Uterus (tissue), 4 donors: ENCODE results near the gene RPL10. TPM values are rescaled to one million over a fixed set of nuclear protein-coding genes. Genes with fewer than 3 reads are reported as not detected.

Experiments
- DNase-seq, 2 donors: peaks; one replicate each; pipeline ENCODE4 v3.0.0-alpha.2; 2019 to 2020
- H3K27ac ChIP-seq, 2 donors: fragments of 200-600 bp; sonication (generic); 1 replicate in 1 of 2; 2 replicates in 1 of 2; pipeline ENCODE4 v1.5.1; 2016 to 2018
- H3K27me3 ChIP-seq, 2 donors: fragments of 200-600 bp; sonication (generic); one replicate each; pipeline ENCODE4 v1.5.1; 2018 to 2019; ENCODE audit warnings: control low read depth in 1 of 2
- H3K36me3 ChIP-seq, 2 donors: fragments of 200-600 bp; sonication (generic); one replicate each; pipeline ENCODE4 v1.5.1; 2019; ENCODE audit warnings: control low read depth in 1 of 2
- H3K4me1 ChIP-seq, 2 donors: fragments of 200-600 bp; sonication (generic); one replicate each; pipeline ENCODE4 v1.5.1; 2018 to 2019; ENCODE audit warnings: control low read depth in 1 of 2
- H3K4me3 ChIP-seq, 2 donors: fragments of 200-600 bp; sonication (generic); 1 replicate in 1 of 2; 2 replicates in 1 of 2; pipeline ENCODE4 v1.5.1; 2018 to 2019; ENCODE audit warnings: mild to moderate bottlenecking in 1 of 2
- H3K9me3 ChIP-seq, 2 donors: fragments of 200-600 bp; sonication (generic); one replicate each; pipeline ENCODE4 v1.5.1; 2019; ENCODE audit warnings: control low read depth in 1 of 2
- POLR2A ChIP-seq, 2 donors: fragments of 450-650 bp; IDR thresholded peaks; one replicate each; pipeline ENCODE4 v1.6.1; 2016; ENCODE audit warnings: antibody characterized with exemption in 2 of 2, mild to moderate bottlenecking in 1 of 2, moderate library complexity in 1 of 2
- intact Hi-C: fragments of 100-400 bp; cut with DNase I; formaldehyde crosslinking; loops from one replicate; pipeline ENCODE4 v1.15.1; 2023; ENCODE audit warnings: low total_unique reads
- total RNA-seq, 4 donors: library from RNA; depleted of rRNA in 3 of 4; stranded (reverse); fragments of >200 nt in 3 of 4; gene quantifications; one replicate each; pipeline versions ENCODE4 v1.1.0 to v1.2.4, GENCODE V29; 2014 to 2023
- TF ChIP-seq, protein P1 (sequence below), 4 experiments: fragments of 200-600 bp in 2 of 4; fragments of 450-650 bp in 2 of 4; sonication (generic) in 2 of 4; IDR thresholded peaks; one replicate each; pipeline ENCODE4 v1.5.1; 2016 to 2019; ENCODE audit warnings: antibody characterized with exemption in 4 of 4, mild to moderate bottlenecking in 2 of 4, moderate library complexity in 1 of 4
- donor health status: DM: yes; HTN: yes; CAD: no.

RPL10 gene
- total RNA-seq, 4 donors from 2014 or later: 2,407 to 9,172 (median 4,014) TPM

DNA sequence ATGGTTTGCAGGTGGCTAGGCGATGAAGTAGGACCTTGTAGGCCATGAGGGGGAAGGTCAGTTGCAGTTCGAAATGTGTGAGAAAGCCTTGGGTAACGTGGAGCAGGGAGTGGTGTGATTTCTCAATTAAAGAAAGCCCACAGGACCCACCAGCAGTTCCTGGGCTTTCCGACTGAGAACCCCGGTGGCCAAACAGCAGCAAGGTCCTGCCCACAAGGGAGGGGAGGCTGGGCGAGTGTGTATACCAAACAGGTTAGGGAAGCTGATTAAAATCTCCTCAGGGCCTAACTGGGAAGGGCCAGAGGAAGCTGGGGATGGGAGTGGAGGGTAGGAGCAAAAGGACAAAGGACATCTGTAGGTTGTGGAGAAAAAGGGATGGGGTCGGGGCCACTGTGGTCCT, 32.7 kb downstream of the RPL10 start:
- intact Hi-C loops: no loop called here
- Histone ChIP-seq H3K27ac (no peak overlapping the region), H3K27me3 (no peaks in the 10 kb centered on the region), H3K9me3 (no peaks in the 10 kb centered on the region), H3K36me3 (no peaks in the 10 kb centered on the region), H3K4me1 (no peaks in the 10 kb centered on the region), H3K4me3 (no peak overlapping the region)
- TF ChIP-seq, protein P1, sequence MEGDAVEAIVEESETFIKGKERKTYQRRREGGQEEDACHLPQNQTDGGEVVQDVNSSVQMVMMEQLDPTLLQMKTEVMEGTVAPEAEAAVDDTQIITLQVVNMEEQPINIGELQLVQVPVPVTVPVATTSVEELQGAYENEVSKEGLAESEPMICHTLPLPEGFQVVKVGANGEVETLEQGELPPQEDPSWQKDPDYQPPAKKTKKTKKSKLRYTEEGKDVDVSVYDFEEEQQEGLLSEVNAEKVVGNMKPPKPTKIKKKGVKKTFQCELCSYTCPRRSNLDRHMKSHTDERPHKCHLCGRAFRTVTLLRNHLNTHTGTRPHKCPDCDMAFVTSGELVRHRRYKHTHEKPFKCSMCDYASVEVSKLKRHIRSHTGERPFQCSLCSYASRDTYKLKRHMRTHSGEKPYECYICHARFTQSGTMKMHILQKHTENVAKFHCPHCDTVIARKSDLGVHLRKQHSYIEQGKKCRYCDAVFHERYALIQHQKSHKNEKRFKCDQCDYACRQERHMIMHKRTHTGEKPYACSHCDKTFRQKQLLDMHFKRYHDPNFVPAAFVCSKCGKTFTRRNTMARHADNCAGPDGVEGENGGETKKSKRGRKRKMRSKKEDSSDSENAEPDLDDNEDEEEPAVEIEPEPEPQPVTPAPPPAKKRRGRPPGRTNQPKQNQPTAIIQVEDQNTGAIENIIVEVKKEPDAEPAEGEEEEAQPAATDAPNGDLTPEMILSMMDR (IDR thresholded peaks at IDR 0.05): no peak
- TF ChIP-seq POLR2A (IDR thresholded peaks at IDR 0.05): no peak
- no peak for DNase-seq

DNA sequence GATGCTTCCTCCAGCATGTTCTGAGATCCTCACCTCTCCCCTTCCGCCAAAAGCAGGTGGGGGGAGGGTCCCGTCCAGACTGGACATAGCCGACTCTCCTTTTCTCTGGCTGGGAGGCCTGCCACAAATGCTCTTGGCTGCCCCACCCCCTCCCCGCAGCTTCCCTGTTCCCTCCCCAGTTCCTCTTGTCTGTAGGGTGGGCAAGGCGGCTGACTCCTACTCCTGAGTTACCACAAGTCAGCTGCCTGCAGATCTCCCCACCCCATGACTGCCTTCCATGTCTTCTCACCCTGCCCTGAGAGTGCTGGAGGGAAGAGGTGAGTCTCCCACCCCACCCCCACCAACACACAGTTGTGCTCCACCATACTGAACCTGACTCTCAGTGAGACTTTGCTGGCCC, 33.2 kb downstream of the RPL10 start:
- Histone ChIP-seq H3K4me3 (no peak overlapping the region), H3K27me3 (no peaks in the 10 kb centered on the region), H3K27ac (no peak overlapping the region), H3K36me3 (no peaks in the 10 kb centered on the region), H3K4me1 (no peaks in the 10 kb centered on the region), H3K9me3 (no peaks in the 10 kb centered on the region)
- TF ChIP-seq, protein P1 (IDR thresholded peaks at IDR 0.05): no peak
- no peak for TF ChIP-seq POLR2A (IDR thresholded peaks at IDR 0.05)
- DNase-seq: no peak
- intact Hi-C loops: no loop called here

DNA sequence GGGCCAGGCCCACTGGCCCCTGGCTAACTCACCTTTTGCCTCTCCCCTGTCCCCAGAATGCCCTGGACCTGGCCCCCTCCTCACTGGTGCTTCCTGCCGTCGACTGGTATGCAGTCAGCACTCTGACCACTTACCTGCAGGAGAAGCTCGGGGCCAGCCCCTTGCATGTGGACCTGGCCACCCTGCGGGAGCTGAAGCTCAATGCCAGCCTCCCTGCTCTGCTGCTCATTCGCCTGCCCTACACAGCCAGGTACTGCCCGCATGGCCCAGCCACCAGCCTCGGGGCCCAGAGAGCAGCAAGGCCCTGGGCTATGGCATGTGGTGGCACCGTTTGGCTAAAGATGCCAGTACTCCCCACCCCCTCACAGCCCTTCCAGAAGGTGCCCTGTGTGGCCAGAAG, 34.0 kb downstream of the RPL10 start:
- TF ChIP-seq POLR2A (IDR thresholded peaks at IDR 0.05): no peak
- TF ChIP-seq, protein P1 (IDR thresholded peaks at IDR 0.05): no peak
- Histone ChIP-seq H3K4me3 (no peak overlapping the region), H3K4me1 (no peaks in the 10 kb centered on the region), H3K27ac (no peak overlapping the region), H3K27me3 (no peaks in the 10 kb centered on the region), H3K36me3 (no peaks in the 10 kb centered on the region), H3K9me3 (no peaks in the 10 kb centered on the region)
- DNase-seq: no peak
- intact Hi-C loops: no loop called here

DNA sequence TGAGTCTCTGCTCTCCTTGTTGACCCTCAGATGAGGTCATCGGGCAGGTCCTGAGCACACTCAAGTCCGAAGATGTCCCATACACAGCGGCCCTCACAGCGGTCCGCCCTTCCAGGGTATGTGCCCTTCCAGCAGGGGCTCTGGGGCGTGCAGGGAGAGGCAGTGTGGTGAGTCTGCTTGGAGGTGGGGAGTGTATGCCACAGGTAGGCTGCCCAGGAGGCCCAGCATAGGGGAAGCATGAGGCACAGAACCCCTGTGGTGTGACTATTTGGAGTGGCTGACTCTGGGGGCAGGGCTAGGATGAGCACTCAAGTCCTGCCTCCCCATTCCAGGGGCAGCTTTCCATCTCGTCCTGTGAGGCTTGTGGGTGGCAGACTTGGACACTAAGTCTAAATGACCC, 35.4 kb downstream of the RPL10 start:
- Histone ChIP-seq H3K36me3 (no peaks in the 10 kb centered on the region), H3K27me3 (no peaks in the 10 kb centered on the region), H3K4me3 (no peak overlapping the region), H3K27ac (no peak overlapping the region), H3K9me3 (no peaks in the 10 kb centered on the region), H3K4me1 (peaks cover 0 to 2% of the 10 kb centered on the region in 2 donors)
- intact Hi-C loops: no loop called here
- no peak for DNase-seq
- no peak for TF ChIP-seq POLR2A (IDR thresholded peaks at IDR 0.05)
- TF ChIP-seq, protein P1 (IDR thresholded peaks at IDR 0.05): no peak

DNA sequence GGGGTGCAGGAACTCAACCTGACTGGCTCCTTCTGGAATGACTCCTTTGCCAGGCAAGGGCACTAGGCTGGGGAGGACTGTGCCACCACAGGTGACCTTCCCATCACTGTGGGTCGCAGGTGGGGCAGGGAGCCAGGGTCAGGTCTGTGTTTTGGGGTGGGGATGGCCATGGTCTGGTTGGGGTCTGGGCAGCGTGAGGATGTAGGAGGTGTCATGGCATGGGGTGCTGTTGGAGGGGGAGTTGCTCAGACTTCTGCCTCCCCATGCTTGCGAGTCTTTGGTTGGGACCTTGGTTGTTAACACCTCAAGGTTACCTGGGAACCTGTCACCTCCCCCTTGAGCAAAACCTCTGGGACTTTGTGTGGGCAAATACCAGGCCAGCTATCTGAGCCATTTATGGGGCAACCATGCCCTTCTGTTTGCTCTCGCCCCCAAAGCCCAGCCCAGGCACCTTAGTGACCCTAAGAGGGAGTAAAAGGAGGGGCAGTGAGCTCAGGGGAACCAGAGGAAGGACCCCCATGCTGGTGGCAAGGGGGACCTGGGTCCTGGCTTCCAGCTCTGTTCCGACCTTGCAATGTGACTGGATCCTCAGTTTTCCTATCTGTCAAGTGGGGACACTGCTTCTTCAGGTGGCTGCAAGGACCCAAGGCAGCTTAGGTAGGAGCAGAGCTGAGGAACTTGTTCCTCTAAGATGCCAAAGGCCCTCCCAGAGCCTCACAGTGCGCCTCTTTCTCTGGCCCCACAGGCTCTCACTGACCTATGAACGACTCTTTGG, 36.4 kb downstream of the RPL10 start:
- intact Hi-C loops: no loop called here
- H3K4me1 ChIP-seq: peaks cover 0 to 6% of the 10 kb centered on the region in 2 donors
- no peaks in the 10 kb centered on the region for H3K27me3 ChIP-seq
- no peak overlapping the region for H3K27ac ChIP-seq
- no peak overlapping the region for H3K4me3 ChIP-seq
- H3K36me3 ChIP-seq: no peaks in the 10 kb centered on the region
- no peak for DNase-seq
- no peaks in the 10 kb centered on the region for H3K9me3 ChIP-seq
- TF ChIP-seq POLR2A (IDR thresholded peaks at IDR 0.05): no peak
- TF ChIP-seq, protein P1 (IDR thresholded peaks at IDR 0.05): no peak
